ENCODE results near the gene SIX5. TPM values are rescaled to one million over a fixed set of nuclear protein-coding genes. Genes with fewer than 3 reads are reported as not detected.

The SIX5 gene
- total RNA-seq, 1 donor, result 9.5 TPM

GRCh38 chr19:45747513-45747912, 21.5 kb downstream of the SIX5 start:
- H3K4me3 ChIP-seq (ENCODE audit: low read depth, low read length), result no peak overlapping the region
- no peak for TF ChIP-seq CTCF (IDR thresholded peaks at IDR 0.05; ENCODE audit: insufficient read depth, low read length)
- DNase-seq (ENCODE audit: low read depth), result no peak

GRCh38 chr19:45746866-45747265, 22.2 kb downstream of the SIX5 start:
- DNase-seq (ENCODE audit: low read depth), result no peak
- TF ChIP-seq CTCF (IDR thresholded peaks at IDR 0.05; ENCODE audit: insufficient read depth, low read length), result no peak

DNA sequence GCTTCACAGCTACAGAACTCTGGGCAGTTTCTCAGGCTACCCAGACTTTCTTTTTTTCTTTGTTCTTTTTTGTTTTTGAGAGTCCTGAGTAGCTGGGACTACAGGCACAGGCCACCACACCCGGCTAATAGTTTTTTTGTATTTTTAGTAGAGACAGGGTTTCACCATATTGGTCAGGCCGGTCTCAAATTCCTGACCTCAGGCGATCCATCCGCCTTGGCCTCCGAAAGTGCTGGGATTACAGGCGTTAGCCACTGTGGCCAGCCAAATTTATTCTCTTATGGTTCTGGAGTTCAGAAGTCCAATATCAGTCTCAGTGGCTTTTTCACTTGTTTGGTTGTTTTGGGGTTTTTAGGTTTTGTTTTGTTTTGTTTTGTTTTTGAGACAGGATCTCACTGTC, 23.4 kb downstream of the SIX5 start:
- DNase-seq (ENCODE audit: low read depth), result no peak
- no peak for TF ChIP-seq CTCF (IDR thresholded peaks at IDR 0.05; ENCODE audit: insufficient read depth, low read length)
- no peak overlapping the region for H3K4me3 ChIP-seq (ENCODE audit: low read depth, low read length)

More at GRCh38 chr19:45746866-45747265, 22.2 kb downstream of the SIX5 start:
- H3K4me3 ChIP-seq (ENCODE audit: low read depth, low read length), result no peak overlapping the region

DNA sequence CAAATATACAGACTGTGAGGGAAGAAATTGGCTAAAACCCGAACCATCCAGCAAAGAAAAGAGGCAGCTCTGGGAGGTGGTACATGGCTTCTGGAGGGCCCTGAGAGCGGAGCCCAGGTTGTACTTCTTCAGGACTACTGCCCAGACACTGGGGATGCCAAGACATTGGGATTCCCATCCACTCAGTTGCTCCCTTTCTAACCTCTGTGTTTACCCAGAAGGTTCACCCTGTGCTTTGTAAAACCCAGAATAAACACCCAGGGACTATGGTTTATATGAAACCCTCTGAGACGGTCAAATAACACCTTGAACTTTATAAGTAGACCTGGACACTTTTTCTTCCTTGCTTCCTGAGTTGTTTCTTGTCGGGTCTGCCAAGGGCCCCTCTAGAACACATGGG, 26.1 kb downstream of the SIX5 start:
- no peak overlapping the region for H3K4me3 ChIP-seq (ENCODE audit: low read depth, low read length)
- TF ChIP-seq CTCF (IDR thresholded peaks at IDR 0.05; ENCODE audit: insufficient read depth, low read length), result no peak
- no peak for DNase-seq (ENCODE audit: low read depth)

DNA sequence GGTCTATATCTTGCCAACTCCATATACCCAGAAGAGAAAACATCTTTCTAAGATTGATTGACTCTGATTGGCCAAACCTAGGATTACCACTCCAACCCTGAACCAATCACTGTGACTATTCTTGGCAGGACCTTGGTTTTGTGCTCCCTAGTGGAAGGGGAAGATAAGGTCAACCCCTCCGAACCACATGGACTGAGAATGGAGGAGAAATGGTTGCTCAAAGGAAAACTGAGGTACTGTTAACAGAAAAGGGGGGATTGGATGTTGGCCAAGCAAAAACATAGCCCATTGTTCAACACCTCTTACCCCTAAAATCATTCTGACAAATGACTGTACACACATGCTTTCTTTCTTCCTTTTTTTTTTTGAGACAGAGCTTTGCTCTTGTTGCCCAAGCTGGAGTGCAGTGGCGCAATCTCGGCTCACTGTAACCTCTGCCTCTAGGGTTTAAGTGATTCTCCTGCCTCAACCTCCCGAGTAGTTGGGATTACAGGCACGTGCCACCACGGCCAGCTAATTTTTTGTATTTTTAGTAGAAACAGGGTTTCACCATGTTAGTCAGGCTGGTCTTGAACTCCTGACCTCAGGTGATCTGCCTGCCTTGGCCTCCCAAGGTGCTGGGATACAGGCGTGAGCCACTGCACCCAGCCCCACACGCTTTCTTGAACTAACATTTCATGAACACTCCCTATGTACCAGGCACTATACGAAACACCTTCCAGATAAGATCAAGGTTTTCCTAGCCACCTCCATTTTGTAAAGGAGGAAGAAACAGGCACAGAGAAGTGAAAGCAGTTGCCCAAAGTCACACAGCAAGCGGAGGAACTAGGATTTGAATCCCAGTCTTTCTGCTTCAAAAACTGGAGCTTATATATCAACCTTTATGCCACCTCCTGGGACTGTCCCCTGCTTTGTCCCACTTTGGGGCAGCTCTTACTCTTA, 29.3 kb downstream of the SIX5 start:
- DNase-seq (ENCODE audit: low read depth), result no peak
- no peak overlapping the region for H3K4me3 ChIP-seq (ENCODE audit: low read depth, low read length)
- TF ChIP-seq CTCF (IDR thresholded peaks at IDR 0.05; ENCODE audit: insufficient read depth, low read length), result no peak

GRCh38 chr19:45733160-45733810, 35.8 kb downstream of the SIX5 start, which contains the start of gene MEIOSIN:
TSS of gene MEIOSIN (plus strand) at chr19:45733439. CDS start at chr19:45735377, 1,938 bp downstream.
- no peak within 1 kb of the TSS for H3K4me3 ChIP-seq (ENCODE audit: low read depth, low read length)

More at GRCh38 chr19:45733160-45733810, 35.8 kb downstream of the SIX5 start, which contains the start of gene MEIOSIN:
- no peak for TF ChIP-seq CTCF (IDR thresholded peaks at IDR 0.05; ENCODE audit: insufficient read depth, low read length)
- DNase-seq (ENCODE audit: low read depth), result no peak
